Activated naive CD8-positive, alpha-beta T cell treated with anti-CD3 and anti-CD28 coated beads, Interleukin-2, amount 50 U/mL, for 24 hours (primary cell): ENCODE measurements around the gene SLC30A4.
A peak's percentile ranks its signal among the peaks of the same experiment; 100 is the strongest.

Source experiments
- ATAC-seq: fragments of 150-1000 bp; cut with Tn5 transposase; one replicate; pipeline ENCODE4 v1.10.0; 2021
- DNase-seq: peaks from one replicate; pipeline ENCODE4 v3.0.0; 2021
- H3K27ac Mint-ChIP-seq: one replicate; pipeline ENCODE4 v1.8.0; 2021; ENCODE audit warnings: mild to moderate bottlenecking, mixed read lengths
- H3K27me3 Mint-ChIP-seq: one replicate; pipeline ENCODE4 v1.8.0; 2021; ENCODE audit warnings: mixed read lengths
- H3K36me3 Mint-ChIP-seq: one replicate; pipeline ENCODE4 v1.8.0; 2021; ENCODE audit warnings: low read depth, mixed read lengths
- H3K4me1 Mint-ChIP-seq: one replicate; pipeline ENCODE4 v1.8.0; 2021; ENCODE audit warnings: mixed read lengths
- H3K4me3 Mint-ChIP-seq: one replicate; pipeline ENCODE4 v1.8.0; 2021; ENCODE audit warnings: mild to moderate bottlenecking, moderate library complexity, mixed read lengths
- H3K9me3 Mint-ChIP-seq: one replicate; pipeline ENCODE4 v1.8.0; 2021; ENCODE audit warnings: mixed read lengths

Gene SLC30A4

DNA sequence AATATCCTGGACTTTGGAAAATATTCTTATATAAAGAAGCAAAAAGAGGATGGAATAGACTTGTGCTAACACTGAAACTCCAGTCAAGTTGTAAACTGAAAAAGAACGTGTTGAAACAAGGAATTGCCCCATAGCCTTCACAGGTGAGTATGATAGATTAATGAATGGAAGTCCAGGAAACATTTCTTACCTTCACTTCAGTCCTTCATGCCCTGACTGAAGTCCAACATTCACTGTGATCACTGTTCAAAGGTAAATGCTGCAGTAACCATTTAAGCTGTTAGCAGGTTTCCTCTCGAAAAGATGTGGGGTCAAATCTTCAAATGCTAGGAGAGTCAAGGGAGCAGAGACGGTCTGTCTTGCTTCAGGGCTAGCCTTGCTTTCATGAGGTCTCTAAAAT is 46.1 kb downstream of the SLC30A4 start:
- H3K27ac Mint-ChIP-seq: no peak overlapping the region
- DNase-seq (no peak), ATAC-seq (no peak)
- H3K4me1 Mint-ChIP-seq: no peaks in the 10 kb centered on the region
- H3K27me3 Mint-ChIP-seq: peaks cover 4% of the 10 kb centered on the region
- no peak overlapping the region for H3K4me3 Mint-ChIP-seq
- no peaks in the 10 kb centered on the region for H3K36me3 Mint-ChIP-seq
- H3K9me3 Mint-ChIP-seq: no peaks in the 10 kb centered on the region

GRCh38 chr15:45474799-45475198 is 47.8 kb downstream of the SLC30A4 start:
- DNase-seq: no peak
- Mint-ChIP-seq H3K9me3 (no peaks in the 10 kb centered on the region), H3K36me3 (no peaks in the 10 kb centered on the region), H3K27ac (no peak overlapping the region), H3K4me1 (no peaks in the 10 kb centered on the region), H3K27me3 (peaks cover 7% of the 10 kb centered on the region), H3K4me3 (no peak overlapping the region)
- no peak for ATAC-seq

DNA sequence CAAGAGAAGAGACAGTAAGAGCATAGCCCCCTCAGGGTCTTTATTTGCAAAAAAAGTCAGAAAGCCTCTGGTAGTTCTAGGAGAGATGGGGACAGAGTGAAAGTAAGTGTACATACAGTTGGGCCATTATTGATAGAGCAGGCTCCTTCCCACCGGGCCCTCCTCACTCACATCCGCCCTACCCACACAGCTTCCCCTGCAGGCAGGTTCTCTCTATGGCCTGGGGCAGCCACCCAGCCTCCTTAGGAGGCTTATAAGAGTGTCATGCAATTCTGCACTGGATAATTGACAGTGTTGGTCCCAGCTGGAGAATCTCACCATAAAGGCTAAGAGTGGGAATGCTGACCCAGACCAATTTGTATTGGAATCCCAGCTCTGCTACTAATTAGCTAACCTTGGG is 49.5 kb downstream of the SLC30A4 start:
- Mint-ChIP-seq H3K4me1 (no peaks in the 10 kb centered on the region), H3K36me3 (no peaks in the 10 kb centered on the region), H3K4me3 (no peak overlapping the region), H3K9me3 (no peaks in the 10 kb centered on the region), H3K27me3 (peaks cover 18% of the 10 kb centered on the region), H3K27ac (no peak overlapping the region)
- ATAC-seq (no peak), DNase-seq (no peak)

DNA sequence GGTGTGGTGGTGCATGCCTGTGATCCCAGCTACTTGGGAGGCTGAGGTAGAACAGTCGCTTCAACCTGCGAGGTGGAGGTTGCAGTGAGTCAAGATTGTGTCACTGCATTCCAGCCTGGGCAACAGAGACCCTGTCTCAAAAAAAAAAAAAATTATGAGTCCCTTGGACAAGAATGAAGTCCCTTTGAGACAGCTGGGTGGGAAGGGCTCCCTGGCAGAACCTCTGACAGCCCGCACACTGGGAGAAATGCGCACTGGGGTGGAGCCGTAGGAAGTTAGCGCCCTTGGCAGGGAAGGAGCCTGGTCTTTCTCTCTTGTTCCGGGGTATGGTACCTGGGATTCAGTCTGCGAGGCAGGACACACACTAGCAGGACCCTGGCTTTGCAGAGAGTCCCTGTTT is 51.4 kb downstream of the SLC30A4 start:
- H3K36me3 Mint-ChIP-seq: no peaks in the 10 kb centered on the region
- H3K27ac Mint-ChIP-seq: no peak overlapping the region
- H3K4me3 Mint-ChIP-seq: no peak overlapping the region
- H3K27me3 Mint-ChIP-seq: peaks cover 21% of the 10 kb centered on the region
- no peaks in the 10 kb centered on the region for H3K9me3 Mint-ChIP-seq
- DNase-seq (no peak), ATAC-seq (no peak)
- H3K4me1 Mint-ChIP-seq: no peaks in the 10 kb centered on the region

GRCh38 chr15:45469441-45469840 is 53.1 kb downstream of the SLC30A4 start:
- Mint-ChIP-seq H3K27ac (no peak overlapping the region), H3K9me3 (no peaks in the 10 kb centered on the region), H3K27me3 (peaks cover 21% of the 10 kb centered on the region), H3K4me1 (no peaks in the 10 kb centered on the region), H3K36me3 (no peaks in the 10 kb centered on the region), H3K4me3 (no peak overlapping the region)
- DNase-seq (no peak), ATAC-seq (no peak)

- peaks cover 21% of the 10 kb centered on the region for H3K27me3 Mint-ChIP-seq
- H3K4me1 Mint-ChIP-seq: peaks cover 1% of the 10 kb centered on the region
- no peaks in the 10 kb centered on the region for H3K36me3 Mint-ChIP-seq
- no peak overlapping the region for H3K4me3 Mint-ChIP-seq
- DNase-seq: no peak
- H3K27ac Mint-ChIP-seq: no peak overlapping the region
- no peak for ATAC-seq
- no peaks in the 10 kb centered on the region for H3K9me3 Mint-ChIP-seq
These were observed 53.5 kb downstream of the SLC30A4 start for GRCh38 chr15:45469027-45469426.

DNA sequence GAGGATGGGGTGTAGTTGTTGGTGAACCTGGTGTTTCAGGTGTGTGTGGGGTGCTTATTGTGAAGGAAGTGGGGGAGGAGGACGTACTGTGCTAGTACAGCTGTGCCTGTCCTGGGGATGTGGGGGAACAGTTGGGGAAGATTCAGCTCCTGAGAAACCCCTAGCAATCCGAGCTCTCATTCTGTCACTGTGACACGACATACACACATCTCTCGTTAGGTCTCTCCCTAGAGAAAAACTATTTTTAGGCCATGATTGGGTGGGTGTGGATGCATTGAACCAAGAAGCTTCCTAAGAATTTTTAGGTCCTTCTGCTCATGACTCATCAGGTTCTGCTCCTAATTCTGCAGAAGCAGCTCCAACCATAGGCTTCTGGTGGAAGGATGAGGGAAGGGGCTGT is 54.3 kb downstream of the SLC30A4 start:
- no peak overlapping the region for H3K4me3 Mint-ChIP-seq
- peaks cover 4% of the 10 kb centered on the region for H3K4me1 Mint-ChIP-seq
- no peak overlapping the region for H3K27ac Mint-ChIP-seq
- peaks cover 21% of the 10 kb centered on the region for H3K27me3 Mint-ChIP-seq
- ATAC-seq: no peak
- H3K9me3 Mint-ChIP-seq: no peaks in the 10 kb centered on the region
- DNase-seq: no peak
- H3K36me3 Mint-ChIP-seq: no peaks in the 10 kb centered on the region

DNA sequence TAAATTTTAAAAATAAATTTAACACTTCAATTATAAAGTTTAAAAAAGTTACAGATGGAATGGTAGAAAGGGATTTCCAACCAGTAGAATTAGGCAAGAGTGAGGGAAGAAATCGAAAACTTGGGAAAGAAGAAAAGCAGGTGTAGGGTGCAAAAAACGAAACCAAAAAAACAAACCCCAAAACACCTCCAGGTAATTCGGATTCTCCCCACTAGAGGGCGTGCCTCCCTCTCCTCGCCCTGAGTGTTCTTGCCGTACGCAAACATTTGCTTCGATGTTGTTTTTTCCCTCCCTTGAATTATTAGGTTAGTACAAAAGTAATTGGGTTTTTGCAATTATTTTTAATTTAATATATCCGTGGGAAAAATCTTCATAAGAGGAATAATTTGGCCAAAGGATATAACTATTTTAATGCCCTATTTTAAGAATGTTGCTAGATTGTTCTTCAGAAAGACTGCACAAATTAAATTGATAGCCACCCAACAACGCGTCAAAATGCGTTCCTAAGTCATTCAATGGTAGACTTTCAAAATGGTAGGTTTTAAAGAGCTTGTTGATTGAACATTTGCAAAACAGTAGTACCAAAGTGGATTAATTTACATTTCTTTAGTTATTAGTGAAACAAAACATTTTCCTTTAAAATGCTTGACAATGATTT is 63.7 kb downstream of the SLC30A4 start:
- no peak overlapping the region for H3K27ac Mint-ChIP-seq
- peaks cover 50% of the 10 kb centered on the region for H3K4me1 Mint-ChIP-seq
- H3K27me3 Mint-ChIP-seq: no peaks in the 10 kb centered on the region
- H3K36me3 Mint-ChIP-seq: no peaks in the 10 kb centered on the region
- no peaks in the 10 kb centered on the region for H3K9me3 Mint-ChIP-seq
- peak; percentile 87 for DNase-seq
- peak overlapping the region; percentile 75 for H3K4me3 Mint-ChIP-seq
- ATAC-seq: no peak

- Mint-ChIP-seq H3K36me3 (no peaks in the 10 kb centered on the region), H3K9me3 (no peaks in the 10 kb centered on the region), H3K4me1 (peaks cover 51% of the 10 kb centered on the region), H3K4me3 (peak overlapping the region; percentile 75), H3K27ac (peak overlapping the region; percentile 89), H3K27me3 (no peaks in the 10 kb centered on the region)
- DNase-seq (peak; percentile 79), ATAC-seq (peak; percentile 44)
These were observed 64.7 kb downstream of the SLC30A4 start for GRCh38 chr15:45457641-45458539.

- DNase-seq: peak; percentile 17
- Mint-ChIP-seq H3K27me3 (no peaks in the 10 kb centered on the region), H3K9me3 (no peaks in the 10 kb centered on the region), H3K36me3 (no peaks in the 10 kb centered on the region), H3K27ac (peak overlapping the region; percentile 89), H3K4me1 (peaks cover 51% of the 10 kb centered on the region), H3K4me3 (peak overlapping the region; percentile 75)
- ATAC-seq: no peak
These were observed 65.3 kb downstream of the SLC30A4 start for GRCh38 chr15:45457220-45457619.

- Mint-ChIP-seq H3K9me3 (no peaks in the 10 kb centered on the region), H3K4me1 (peaks cover 51% of the 10 kb centered on the region), H3K36me3 (no peaks in the 10 kb centered on the region), H3K27ac (peak overlapping the region; percentile 89), H3K27me3 (no peaks in the 10 kb centered on the region), H3K4me3 (peak overlapping the region; percentile 24)
- peak; percentile 68 for DNase-seq
- ATAC-seq: peak; percentile 74
These were observed 66.1 kb downstream of the SLC30A4 start for GRCh38 chr15:45456212-45457106.

DNA sequence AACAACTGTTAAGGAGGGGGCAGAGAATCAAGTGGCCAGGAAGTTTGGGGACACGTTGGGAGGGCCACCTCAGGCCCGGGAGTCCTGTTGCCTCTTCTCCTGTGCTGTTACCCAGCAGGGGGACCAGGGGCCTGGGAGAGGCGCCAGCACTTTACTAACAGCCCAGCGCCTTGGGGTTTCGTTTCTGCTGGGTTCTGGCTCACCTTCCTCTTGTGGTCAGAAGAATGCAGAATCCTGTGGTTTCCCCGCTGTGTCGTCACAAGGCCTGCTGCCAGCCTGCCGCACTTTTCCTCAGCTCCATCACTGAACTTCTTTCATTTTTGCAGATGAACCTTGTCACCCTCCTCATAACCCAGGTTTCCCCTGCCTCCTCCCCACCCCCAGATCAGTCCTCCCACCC is 67.7 kb downstream of the SLC30A4 start:
- peak; percentile 61 for ATAC-seq
- peak; percentile 80 for DNase-seq
- peak overlapping the region; percentile 51 for H3K4me3 Mint-ChIP-seq
- H3K27me3 Mint-ChIP-seq: no peaks in the 10 kb centered on the region
- H3K36me3 Mint-ChIP-seq: no peaks in the 10 kb centered on the region
- H3K4me1 Mint-ChIP-seq: peaks cover 51% of the 10 kb centered on the region
- no peaks in the 10 kb centered on the region for H3K9me3 Mint-ChIP-seq
- H3K27ac Mint-ChIP-seq: peak overlapping the region; percentile 79

DNA sequence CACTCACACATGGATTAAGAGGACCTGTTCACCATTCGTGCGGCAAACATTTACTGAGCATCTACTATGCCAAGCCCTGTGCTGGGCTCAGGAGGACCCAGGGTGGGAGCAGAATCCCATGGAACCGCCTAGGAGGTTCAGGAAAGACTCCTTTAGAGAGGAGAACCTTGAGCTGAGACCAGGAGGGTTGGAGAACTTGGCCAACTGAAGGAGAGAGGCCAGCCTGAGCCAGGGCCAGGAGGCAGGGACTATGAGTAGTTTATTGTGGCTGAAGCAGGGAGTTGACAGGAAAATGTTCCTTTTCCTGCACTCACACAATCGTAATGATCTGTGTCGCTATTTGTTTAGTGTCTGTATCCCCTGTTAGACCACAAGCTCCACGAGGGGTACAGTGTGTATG is 71.3 kb downstream of the SLC30A4 start:
- Mint-ChIP-seq H3K4me1 (peaks cover 25% of the 10 kb centered on the region), H3K27me3 (no peaks in the 10 kb centered on the region), H3K9me3 (no peaks in the 10 kb centered on the region), H3K4me3 (no peak overlapping the region), H3K27ac (no peak overlapping the region), H3K36me3 (no peaks in the 10 kb centered on the region)
- ATAC-seq (no peak), DNase-seq (no peak)
